ENCODE measurements around the gene GPC4. TPM values are rescaled to one million over a fixed set of nuclear protein-coding genes. Genes with fewer than 3 reads are reported as not detected.

GPC4 gene
- total and polyA plus RNA-seq, 9 of the 15 experiments (the other 6 are each of a cell fraction or from before 2014, with no cell fraction given) = 0.11 TPM; not detected in 8

GRCh38 chrX:133267621-133268020 is 147.7 kb downstream of the GPC4 start (continued):
- TF ChIP-seq IFI16 (CRISPR knock-in tag; IDR thresholded peaks at IDR 0.05) = no peak
- no peak for TF ChIP-seq ZMIZ1 (IDR thresholded peaks at IDR 0.05; ENCODE audit: low read depth in 2 of 2, low read length in 2 of 2)
- TF ChIP-seq ZSCAN29 (IDR thresholded peaks at IDR 0.05) = no peak
- TF ChIP-seq NUFIP1 (IDR thresholded peaks at IDR 0.05; ENCODE audit: partially characterized antibody) = no peak
- no peak for TF ChIP-seq PHB2 (IDR thresholded peaks at IDR 0.05; ENCODE audit: low read depth)
- TF ChIP-seq BDP1 (IDR thresholded peaks at IDR 0.05; ENCODE audit: insufficient read depth, insufficient read length) = no peak

- ATAC-seq (no peak), FAIRE-seq (no peak), DNase-seq (ENCODE audit: extremely low read depth in 1 of 4, low spot score in 3 of 4) (no peak)
- no peak overlapping the region for H3K4me3 ChIP-seq
- no peak overlapping the region for H3K4me2 ChIP-seq (ENCODE audit: insufficient read depth, low read length)
- H3K79me2 ChIP-seq (ENCODE audit: control insufficient read depth, insufficient read depth, low read length) = no peaks in the 10 kb centered on the region
- H3K9me1 ChIP-seq (ENCODE audit: control insufficient read depth, insufficient read depth, low read length) = no peaks in the 10 kb centered on the region
- no peaks in the 10 kb centered on the region for H3K9me3 ChIP-seq (replicated peaks; ENCODE audit: control insufficient read depth, insufficient read depth, low read depth, low read length)
- in situ Hi-C loops (cut with MboI) = no loop called here
- no TSS peak for BruUV-seq (replicated peaks)
- CTCF ChIA-PET (ENCODE audit: low intra/inter-chr PET ratio) = no interaction called here
- H3K9ac ChIP-seq (ENCODE audit: insufficient read depth in 1 of 2, low read depth in 2 of 2, low read length in 2 of 2) = no peak overlapping the region
- H3K27ac ChIP-seq (ENCODE audit: extremely low read depth, low read depth, low read length) = no peak overlapping the region
- POLR2A ChIA-PET = no interaction called here
- 2% methylated on average over 6 of the region's 13 CpGs for WGBS (ENCODE audit: insufficient coverage, low coverage, missing lambda C conversion rate)
- intact Hi-C loops (cut with micrococcal nuclease) = no loop called here
- no peaks in the 10 kb centered on the region for H3K4me1 ChIP-seq (replicated peaks in 1 of 2; ENCODE audit: control insufficient read depth in 2 of 2, insufficient read depth in 2 of 2, low read length in 2 of 2)
- H2AFZ ChIP-seq (ENCODE audit: low read depth, low read length) = no peak overlapping the region
- H3K36me3 ChIP-seq (ENCODE audit: control insufficient read depth, insufficient read depth, low read length) = no peaks in the 10 kb centered on the region
- H3K27me3 ChIP-seq (ENCODE audit: control insufficient read depth in 2 of 2, insufficient read depth in 2 of 2, low read length in 2 of 2) = no peaks in the 10 kb centered on the region
- no peaks in the 10 kb centered on the region for H4K20me1 ChIP-seq (replicated peaks; ENCODE audit: control insufficient read depth, insufficient read depth, low read length)
- no peak for TF ChIP-seq DNMT1 (IDR thresholded peaks at IDR 0.05)
- TF ChIP-seq NELFE (IDR thresholded peaks at IDR 0.05; ENCODE audit: insufficient read depth, insufficient read length) = no peak
- TF ChIP-seq TRIM24 (IDR thresholded peaks at IDR 0.05) = no peak
- no peak for TF ChIP-seq CSDE1 (IDR thresholded peaks at IDR 0.05)
- no peak for TF ChIP-seq ZNF717 (CRISPR knock-in tag; IDR thresholded peaks at IDR 0.05)
- TF ChIP-seq ZNF165 (CRISPR knock-in tag; IDR thresholded peaks at IDR 0.05; ENCODE audit: borderline replicate concordance) = no peak
- no peak for TF ChIP-seq ZNF184 (CRISPR knock-in tag; IDR thresholded peaks at IDR 0.05)
- TF ChIP-seq NFE2 (IDR thresholded peaks at IDR 0.05; ENCODE audit: low read depth) = no peak
- TF ChIP-seq SIN3A (IDR thresholded peaks at IDR 0.05; ENCODE audit: borderline replicate concordance in 2 of 2, control insufficient read depth in 1 of 2, low read depth in 2 of 2, low read length in 2 of 2) = no peak
- no peak for TF ChIP-seq CHD1 (IDR thresholded peaks at IDR 0.05; ENCODE audit: low read length)
- no peak for TF ChIP-seq EZH2 (IDR thresholded peaks at IDR 0.05; ENCODE audit: borderline replicate concordance, low read depth, low read length)
- TF ChIP-seq MEIS2 (IDR thresholded peaks at IDR 0.05; ENCODE audit: partially characterized antibody) = no peak
- TF ChIP-seq ZNF253 (CRISPR knock-in tag; conservative IDR thresholded peaks at IDR 0.05) = no peak
- TF ChIP-seq ZSCAN32 (CRISPR knock-in tag; IDR thresholded peaks at IDR 0.05) = no peak
These were observed 150.0 kb downstream of the GPC4 start for GRCh38 chrX:133265331-133265730.

All from K562 (cell line).